ENCODE results near the gene LRRC74A.

The LRRC74A gene

DNA sequence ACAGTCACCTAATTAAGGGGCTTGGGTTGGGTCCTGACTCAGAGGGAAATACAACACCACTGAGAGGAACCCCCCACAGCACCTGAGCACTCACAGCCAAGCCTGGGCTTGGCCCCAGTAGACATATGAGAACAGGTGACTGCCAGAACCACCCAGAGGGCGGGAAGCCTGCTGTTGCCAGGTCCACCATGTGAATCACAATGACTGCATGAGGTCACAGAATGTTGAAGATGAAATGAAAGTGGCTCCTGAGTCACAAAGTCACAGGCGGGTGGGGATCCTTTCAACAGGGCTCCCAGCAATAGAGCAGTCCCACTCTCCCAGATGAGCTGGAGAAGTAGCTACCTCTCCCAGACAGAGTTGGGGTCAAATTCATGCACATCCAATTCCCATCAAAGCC lies at the start of gene LRRC74A:
LRRC74A (plus strand) TSS at position 287 of the 400 bp plus-strand sequence. CDS start 290 bp downstream, outside the sequence.
- DNase-seq (ENCODE audit: low read depth, low spot score), result no peak

DNA sequence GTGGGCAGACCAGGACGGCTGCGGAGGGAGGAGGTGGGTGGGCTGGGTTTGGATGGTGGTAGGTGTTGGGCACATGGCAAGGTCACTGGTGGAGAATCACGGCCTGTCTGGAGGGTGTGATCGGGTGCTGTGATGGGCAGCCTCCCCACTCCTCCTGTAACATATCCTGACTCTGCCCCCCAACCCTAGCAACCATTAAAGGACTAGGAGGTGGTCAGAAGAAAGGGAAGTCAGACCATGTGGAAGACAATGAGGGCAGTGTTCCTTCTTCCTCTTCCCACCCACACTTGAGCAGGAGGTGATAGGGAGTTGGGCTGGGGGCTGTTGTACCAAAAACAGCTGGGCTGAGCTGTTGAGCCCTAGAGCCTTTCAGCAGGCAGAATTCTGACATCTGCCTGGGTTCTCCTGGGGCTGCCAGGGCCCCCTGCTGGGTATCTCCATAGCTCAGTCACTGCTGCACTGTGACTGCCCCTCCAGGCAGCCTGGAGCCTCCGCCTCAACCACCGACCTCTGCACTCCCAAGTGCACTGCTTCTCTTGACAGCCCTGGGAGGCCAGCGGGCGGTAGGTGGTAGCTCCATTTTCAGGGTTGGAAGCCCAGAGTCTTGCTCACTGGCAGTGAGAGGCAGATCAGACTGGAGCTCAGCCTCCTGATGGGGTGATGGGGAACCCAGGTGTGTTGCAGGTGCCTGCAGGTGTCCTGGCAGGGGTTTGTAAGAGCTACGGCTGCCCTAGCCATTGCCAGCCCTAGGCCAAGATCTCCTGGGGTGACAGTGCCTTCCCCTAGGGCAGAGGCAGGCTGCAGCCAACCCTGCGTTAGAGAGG lies 49.6 kb upstream of the LRRC74A start:
- no peak for DNase-seq (ENCODE audit: low read depth, low spot score)

DNA sequence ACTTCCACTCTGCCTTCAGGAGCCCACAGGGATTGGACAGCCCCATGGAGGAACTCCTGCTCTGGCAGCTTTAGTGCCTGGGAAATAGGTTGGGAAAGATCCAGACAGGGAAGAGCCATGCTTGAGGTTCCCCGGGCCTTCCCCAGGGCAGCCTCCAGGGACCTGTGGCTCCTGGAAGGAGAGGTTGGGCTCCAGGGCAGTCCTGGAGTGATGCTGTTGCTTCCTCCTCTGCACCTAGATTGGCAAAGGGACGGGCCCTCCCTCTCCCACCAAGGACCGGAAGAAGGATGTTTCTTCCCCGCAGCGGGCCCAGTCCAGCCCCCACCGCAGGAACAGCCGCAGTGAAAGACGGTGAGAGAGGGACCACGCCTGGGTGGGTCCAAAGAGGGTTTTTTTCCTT lies 48.5 kb upstream of the LRRC74A start:
- no peak for DNase-seq (ENCODE audit: low read depth, low spot score)

DNA sequence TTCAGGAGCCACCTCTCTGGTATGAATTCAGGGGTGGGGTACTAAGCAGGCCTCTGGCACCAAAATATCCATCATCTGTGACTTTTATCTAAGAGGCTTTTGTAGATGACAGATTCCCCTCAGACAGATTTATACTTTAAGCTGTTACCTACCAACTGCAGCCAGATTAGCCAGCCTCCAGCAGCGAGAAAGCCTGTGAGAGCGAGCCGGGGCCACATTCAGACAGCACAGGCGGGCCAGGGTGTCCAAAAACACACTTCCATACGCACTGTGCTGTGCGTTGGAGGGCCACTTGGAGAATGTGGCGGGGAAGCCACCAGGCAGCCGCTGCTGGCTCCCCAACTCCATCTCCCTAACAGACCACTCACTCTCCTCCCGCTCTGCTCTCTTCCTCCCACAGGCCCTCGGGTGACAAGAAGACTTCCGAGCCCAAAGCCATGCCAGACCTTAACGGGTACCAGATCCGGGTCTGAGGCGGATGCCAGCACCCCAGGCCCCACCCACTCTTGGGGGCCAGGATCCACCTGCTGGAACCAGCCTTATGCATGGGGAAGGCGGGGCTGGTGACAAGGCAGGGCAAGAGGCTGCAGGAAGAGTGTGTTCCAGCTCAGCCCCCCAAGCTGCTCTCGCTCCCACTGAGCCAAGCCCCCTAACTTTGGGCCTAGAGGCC lies 47.5 kb upstream of the LRRC74A start:
- DNase-seq (ENCODE audit: low read depth, low spot score), result no peak

DNA sequence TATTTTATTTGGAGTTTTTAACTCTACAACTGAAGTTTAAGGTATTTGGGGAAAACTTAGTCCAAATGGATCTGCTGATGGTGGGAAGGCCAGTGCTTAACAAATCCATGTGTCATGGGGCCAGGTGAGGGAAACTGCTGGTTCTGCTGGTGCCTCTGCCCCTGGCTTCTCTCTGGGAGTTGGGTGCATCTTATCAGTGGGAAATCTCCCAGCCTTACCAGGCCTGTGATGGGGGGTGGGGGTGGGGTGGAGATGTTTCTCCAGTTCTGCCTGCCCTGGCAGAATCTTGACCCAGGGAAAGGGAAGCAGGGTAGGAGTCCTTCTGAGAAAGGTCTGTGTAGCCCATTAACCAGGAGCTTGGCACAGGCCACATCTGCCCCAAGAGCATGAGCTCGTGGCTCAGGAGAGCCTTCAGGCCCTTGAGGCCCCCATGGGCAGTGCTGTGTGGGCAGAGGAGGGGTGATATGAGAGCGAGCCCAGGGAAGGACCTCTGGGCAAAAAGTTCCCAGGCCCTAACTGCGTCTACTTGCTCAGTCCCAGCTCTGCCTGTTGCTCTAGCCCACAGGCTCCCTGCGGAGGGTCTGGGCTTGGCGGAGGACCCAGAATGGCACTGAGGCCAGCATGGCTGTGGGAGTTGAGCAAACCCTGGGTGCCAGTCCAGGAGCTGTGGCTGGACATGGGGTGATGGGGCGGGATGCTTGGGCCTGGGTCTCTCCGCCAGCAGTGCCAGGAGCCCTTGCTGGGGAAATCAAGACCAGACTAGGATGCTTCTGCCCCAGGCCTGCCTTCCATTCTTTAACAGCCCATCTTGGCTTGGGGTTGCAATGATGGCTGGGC lies 46.8 kb upstream of the LRRC74A start:
- DNase-seq (ENCODE audit: low read depth, low spot score), result no peak

DNA sequence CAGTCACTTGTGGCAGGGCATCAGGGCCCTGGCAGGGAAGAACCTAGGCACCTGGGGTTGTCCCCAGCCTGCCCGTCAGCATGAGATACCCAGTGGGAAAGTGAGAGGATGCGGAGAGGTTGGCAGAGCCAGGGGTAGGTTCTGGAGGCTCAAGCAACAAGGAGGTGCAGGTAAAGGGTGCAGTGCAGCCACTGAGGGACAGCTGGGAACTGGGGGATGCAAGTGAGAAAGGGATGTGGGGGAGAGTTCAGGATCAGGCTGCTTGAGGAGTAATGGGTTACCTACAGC lies 46.2 kb upstream of the LRRC74A start:
- DNase-seq (ENCODE audit: low read depth, low spot score), result no peak

DNA sequence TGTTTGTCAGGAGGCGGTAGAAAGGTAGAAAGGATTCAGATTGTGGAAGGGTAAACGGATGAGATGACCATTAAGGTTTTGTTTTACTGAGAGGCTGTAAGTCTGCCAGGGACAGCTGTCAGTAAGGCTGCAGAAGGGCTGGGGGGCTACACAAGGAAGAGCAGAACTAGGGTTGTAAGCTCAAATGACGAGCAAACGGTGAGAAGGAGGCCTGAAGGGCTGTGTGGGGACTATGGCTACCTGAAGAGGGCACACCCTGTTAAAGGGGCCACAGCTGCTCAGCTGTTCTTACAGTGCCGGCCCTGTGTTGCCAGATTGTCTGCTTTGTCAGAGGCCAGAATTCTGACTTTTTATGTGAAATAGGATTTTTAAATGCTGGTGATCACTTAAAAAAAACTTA lies 45.8 kb upstream of the LRRC74A start:
- no peak for DNase-seq (ENCODE audit: low read depth, low spot score)

DNA sequence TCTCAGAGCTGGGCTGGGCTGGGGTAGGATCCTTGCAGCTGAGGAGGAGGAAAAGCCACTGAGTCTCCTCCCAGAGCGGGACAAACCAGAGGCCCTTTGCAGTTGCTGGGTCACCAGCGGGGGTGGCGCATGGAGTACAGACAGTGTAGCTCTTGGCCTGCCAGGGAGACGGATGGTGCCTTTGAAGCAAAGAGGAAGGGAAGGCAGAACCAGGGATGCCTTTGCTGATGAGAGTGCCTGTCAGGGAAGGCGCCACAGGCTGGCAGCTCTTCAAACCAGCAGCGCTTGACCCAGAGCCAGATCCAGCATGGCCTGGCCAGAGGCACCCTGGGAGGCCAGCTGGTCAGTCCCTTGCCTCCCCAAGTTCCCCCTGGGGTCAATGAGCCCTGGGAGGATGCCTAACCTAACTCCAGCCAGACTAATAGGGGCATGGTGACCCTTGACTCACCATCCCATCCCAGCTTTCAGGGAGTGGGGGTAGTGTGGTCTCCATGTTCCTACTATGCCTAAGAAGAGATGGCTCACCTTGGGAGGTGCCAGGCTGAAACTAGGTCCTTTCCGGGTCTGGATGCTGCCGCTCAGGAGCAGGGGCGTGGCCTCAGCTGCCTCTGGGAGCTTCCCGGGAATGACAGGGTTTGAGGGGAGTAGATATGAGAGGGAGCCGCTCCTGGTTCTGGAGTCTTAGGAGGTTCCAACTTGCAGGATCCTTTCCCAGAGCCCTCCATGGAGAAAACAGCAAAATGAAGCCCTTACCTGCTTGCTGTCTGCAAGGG lies 45.1 kb upstream of the LRRC74A start:
- no peak for DNase-seq (ENCODE audit: low read depth, low spot score)

DNA sequence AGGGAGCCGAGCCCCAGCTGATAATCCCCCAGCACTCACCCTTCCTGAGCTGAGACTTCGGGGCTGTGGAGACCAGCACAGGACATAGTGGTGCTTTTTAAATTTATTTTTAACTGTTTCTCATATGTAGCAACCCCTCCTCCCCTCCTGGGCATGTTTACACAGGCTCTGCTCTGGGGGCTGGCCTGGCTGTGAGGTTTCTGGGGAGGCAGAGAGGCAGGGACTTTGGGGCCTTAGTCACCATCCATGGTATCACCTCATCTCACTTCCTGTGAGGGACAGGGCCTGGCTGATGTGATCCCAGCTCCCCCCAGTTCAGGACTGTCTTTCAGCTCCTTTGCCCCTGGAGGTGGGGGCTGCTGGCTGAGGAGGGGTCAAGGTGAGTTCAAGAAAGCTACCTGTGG lies 44.6 kb upstream of the LRRC74A start:
- no peak for DNase-seq (ENCODE audit: low read depth, low spot score)

DNA sequence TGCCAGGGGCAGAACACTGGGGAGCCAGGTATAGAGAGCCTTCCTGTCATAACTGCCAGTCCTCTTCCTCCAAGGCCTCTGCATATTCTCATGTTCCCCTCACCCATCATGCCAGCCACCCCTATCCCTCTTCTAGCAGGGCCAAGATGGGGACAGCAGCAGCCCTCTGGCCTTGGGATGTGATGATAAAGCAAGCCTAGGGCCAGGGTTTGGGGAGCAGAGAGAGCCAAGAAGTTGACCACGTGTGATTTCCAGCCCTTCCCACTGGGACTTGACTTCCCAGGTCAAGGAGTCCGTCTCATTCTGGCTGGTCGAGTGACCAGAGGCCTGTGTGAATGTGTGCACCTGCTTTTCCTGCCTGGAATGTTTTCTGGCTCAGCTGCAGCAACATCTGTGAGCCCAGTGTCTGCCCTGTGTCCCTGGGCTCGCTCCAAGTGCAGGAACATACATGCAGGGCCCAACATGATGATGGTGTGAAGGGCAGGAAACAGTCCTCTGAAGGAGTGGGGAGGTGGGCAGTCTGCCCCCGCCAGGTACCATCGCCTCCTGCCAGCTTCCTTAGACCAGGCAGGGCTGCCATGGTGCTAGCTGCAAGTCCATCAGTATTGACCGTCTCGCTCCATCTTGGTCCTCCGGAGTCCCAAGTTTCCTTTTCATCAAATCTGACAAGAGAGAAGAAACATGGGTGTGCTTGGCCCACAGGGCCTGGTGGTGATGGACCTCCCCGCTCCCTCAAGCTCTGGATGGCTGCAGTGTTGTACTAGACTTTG lies 43.9 kb upstream of the LRRC74A start:
- DNase-seq (ENCODE audit: low read depth, low spot score), result no peak

DNA sequence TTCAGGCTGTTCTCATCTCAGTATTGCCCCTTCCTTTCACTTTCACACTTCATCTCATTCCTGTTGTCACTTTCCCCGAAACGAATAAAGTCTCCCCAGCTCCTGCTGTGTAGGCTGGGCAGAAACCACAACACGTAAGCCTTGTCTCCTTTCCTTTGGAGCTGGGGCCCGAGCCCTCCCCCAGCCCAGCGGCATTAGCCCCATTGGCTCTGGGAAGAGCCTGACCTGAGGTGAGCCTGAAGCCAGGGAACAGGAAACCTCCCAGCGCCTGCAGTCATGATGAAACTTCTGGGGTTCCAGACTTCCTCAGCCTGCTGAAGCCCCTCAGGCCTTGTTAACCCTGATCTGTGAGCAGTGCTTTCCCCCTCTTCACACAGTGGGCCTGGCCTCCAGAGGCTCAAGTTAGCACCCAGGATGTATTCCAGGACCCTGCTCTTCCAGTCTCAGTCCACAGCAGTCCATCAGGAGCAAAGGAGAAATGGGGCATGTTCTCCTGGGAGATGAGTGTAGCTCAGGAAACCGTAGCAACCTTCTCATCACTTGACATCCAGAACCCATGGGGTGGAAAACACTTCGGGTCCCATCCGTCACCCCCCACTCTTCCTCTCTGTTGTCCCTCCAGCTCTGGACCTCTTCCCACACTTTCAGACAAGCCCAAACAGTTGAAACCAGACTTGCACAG lies 43.2 kb upstream of the LRRC74A start:
- no peak for DNase-seq (ENCODE audit: low read depth, low spot score)

DNA sequence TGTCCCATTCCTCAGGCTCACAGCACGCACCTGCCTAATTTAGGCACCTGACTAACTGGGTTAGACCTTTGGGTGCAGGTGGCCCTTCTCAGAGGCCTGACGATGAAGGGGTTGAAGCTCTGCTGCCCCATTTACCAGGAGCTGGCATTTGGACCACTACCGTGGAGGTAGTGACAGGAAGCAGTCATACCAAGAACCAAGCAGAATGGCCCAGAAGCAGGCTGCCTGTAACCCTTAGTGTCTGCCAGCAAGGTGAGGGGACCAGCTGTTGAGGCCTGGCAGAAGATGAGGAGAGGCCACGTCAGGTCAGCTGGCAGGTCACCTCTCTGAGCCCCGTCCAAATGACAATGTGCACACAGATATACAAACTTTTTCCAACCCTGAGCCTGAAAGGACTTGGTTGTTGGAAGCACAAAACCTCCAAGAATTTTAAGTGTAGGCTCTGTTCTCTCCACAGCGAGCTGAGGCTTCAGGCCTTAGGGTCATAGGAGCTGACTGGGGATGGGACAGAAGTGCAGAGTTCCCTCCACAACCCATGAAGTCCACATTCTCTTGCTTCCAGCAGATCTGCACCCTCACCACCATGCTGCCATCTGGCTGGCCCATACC lies 41.8 kb upstream of the LRRC74A start:
- no peak for DNase-seq (ENCODE audit: low read depth, low spot score)

DNA sequence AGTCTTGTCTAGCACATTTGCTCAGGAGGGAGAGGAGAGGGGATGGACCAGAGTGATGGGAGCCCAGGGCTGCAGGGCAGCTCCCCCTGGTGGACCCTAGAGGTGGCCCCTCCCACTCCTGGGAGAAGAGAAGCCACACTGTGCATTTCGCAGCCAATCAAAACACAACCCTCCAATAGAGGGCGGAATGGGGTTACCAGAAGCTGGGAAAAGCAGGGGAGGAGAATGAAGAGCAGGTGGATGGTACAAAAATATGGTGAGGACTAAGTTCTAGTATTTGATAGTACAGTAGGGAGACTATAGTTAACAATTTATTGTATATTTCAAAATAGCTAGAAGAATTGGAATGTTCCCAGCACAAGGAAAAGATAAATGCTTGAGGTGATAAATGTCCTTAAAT lies 41.3 kb upstream of the LRRC74A start:
- peak; percentile 16 for DNase-seq (ENCODE audit: low read depth, low spot score)

DNA sequence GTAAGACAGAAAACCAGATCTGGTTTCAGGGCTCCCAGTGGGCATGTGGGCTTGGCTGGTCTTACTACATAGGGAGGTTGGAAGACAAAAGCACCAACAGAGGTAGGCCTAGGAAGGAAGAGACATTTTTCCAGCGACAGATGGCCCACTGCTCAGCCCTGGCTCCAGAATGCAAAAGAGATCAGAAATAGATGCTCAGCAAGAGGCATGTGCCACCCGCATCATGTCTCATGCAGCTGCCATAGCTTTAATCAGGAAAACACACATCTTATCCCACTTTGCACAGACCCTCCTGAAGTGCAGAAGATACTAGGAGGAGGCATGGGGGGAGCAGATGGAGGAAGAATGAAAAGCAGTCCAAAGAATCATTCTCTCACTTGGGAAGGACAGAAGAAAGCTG lies 39.6 kb upstream of the LRRC74A start:
- DNase-seq (ENCODE audit: low read depth, low spot score), result no peak

DNA sequence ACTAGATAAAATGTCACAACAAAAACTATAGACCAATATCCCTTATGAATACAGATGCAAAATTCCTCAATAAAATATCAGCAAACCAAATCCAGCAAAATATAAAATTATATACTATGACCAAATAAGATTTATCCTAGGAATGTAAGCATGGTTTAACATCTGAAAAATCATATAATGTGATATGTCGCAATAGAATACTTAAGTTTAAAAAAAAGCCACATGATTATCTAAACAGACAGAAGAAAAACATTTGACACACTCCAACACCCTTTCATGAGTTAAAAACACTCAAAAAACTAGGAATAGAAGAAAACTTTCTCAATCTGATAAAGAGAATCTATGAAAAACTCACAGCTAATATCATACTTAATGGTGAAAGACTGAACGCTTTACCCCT lies 33.8 kb upstream of the LRRC74A start:
- DNase-seq (ENCODE audit: low read depth, low spot score), result no peak

DNA sequence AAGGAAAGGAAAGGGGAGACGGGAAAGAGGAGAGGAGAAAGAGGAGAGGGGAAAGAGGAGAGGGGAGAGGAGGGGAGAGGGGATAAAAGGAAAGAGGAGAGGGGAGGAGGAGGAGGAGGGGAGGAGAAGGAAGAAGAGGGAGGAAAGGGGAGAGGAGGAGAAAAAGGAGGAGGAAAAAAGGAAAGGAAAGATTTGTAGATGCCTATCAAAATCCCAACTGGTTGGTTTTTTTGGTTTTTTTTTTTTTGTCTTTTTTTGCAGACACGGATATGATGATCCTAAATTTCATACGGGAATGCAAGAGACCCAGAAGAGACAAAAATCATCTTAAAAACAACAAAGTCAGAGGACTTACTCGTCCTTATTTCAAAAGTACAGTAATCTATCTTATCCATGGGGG lies 32.9 kb upstream of the LRRC74A start:
- no peak for DNase-seq (ENCODE audit: low read depth, low spot score)

DNA sequence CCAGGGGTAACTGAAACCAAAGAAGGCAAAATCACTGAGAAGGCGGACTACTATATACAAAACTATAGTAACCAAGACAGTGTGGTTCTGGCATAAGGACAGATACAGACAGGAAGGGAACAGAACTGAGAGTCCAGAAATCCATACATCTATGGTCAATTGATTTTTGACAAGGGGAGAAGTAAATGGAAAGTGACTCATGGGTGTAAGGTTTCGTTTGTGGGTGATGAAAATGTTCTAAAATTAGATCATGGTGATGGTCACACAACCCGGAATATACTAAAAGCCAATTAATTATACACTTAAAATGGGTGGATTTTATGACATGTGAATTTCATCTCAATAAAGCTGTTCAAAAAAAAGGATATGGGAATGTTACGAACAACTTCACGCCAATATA lies 32.3 kb upstream of the LRRC74A start:
- no peak for DNase-seq (ENCODE audit: low read depth, low spot score)

DNA sequence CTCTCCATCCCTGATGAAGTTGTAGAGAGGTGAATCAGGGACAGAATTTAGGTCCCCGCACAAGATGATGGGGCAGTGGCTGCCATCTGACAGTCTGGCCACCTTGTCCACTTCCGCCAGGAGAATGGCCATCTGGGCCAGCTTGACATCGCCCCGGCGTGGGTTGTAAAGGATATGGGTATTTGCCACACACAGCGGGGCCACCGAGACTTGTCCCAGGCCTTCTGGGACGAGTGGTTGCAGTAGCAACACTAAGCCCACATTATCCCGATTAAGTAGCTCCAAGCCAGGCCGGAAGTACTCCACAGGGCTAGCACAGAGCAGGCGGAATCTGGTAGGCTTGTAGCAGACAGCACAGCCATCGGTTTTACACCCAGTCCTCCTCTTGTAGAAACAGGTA lies 19.8 kb upstream of the LRRC74A start:
- DNase-seq (ENCODE audit: low read depth, low spot score), result no peak

DNA sequence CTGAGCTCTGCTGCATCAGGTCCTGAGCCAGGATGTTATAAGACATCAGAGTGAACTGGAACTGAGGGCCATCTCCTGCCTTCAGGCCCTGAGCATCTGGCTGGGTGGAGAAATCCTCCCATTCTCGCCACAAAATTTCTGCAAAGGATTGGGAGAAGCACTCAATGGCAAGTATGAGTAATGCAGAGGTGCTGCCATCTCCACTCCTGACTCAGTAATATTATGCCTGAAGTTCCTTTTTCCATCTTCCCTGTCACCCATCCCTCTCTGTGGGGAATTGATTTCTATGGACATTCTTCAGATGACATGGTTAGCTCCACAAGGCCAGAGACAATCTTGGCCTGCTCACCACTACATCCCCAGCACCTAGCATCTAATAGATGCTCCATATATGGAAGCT lies 18.2 kb upstream of the LRRC74A start:
- no peak for DNase-seq (ENCODE audit: low read depth, low spot score)

DNA sequence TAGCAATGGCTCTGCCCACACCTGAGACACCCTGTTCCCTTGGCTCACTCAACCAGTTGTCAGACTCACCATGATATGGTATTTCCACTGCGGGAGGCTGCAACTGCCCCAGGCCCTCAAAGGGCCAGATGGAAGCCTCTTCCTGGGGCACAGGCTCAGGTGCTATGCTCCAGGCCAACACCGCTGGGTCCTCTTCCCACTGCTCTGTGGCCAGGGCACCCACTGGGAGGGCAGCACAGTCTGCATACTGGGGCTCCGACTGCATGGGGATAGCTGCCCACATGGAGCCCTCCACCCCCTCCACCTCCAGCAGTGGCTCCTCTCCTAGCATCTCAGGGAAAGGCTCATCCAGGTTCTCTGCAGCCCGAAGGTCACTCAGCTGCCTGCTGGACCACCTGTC lies 17.2 kb upstream of the LRRC74A start:
- DNase-seq (ENCODE audit: low read depth, low spot score), result no peak

All from activated CD4-positive, CD25-positive, alpha-beta regulatory T cell treated with anti-CD3 and anti-CD28 coated beads, Interleukin-2, amount 50 U/mL, for 16 hours (primary cell).